ENCODE measurements around the gene TRAF2.
A peak's percentile ranks its signal among the peaks of the same experiment; 100 is the strongest.

TRAF2 gene

GRCh38 chr9:136847826-136848392 is 38.4 kb upstream of the TRAF2 start:
- peak; percentile 18 to 33 for ATAC-seq

GRCh38 chr9:136848393-136849037 is 37.8 kb upstream of the TRAF2 start:
- ATAC-seq: peak; percentile 0 to 1

- ATAC-seq: peak; percentile 92 to 94
Measured at GRCh38 chr9:136849038-136849959, 37.0 kb upstream of the TRAF2 start, which contains the start of gene PHPT1. PHPT1 (plus strand) TSS chr9:136849409; CDS start chr9:136849431, 22 bp downstream.

- no peak for ATAC-seq
Measured at GRCh38 chr9:136849960-136850865, 36.1 kb upstream of the TRAF2 start.

- ATAC-seq: no peak
Measured at GRCh38 chr9:136850866-136851775, 35.2 kb upstream of the TRAF2 start.

- no peak for ATAC-seq
Measured at GRCh38 chr9:136851941-136852663, 34.2 kb upstream of the TRAF2 start, which contains the start of gene MAMDC4. MAMDC4 (plus strand) TSS chr9:136852346; CDS start chr9:136852417, 71 bp downstream.

- ATAC-seq: no peak
Measured at GRCh38 chr9:136852664-136853595, 33.4 kb upstream of the TRAF2 start.

GRCh38 chr9:136853596-136854112 is 32.7 kb upstream of the TRAF2 start:
- no peak for ATAC-seq

GRCh38 chr9:136854113-136854841 is 32.0 kb upstream of the TRAF2 start:
- no peak for ATAC-seq

- no peak for ATAC-seq
Measured at GRCh38 chr9:136854842-136855460, 31.4 kb upstream of the TRAF2 start.

- ATAC-seq: no peak
Measured at GRCh38 chr9:136855461-136856078, 30.7 kb upstream of the TRAF2 start.

GRCh38 chr9:136856079-136856476 is 30.2 kb upstream of the TRAF2 start:
- ATAC-seq: no peak

- ATAC-seq: peak in 1 of 2 donors; percentile 13
Measured at GRCh38 chr9:136856541-136857141, 29.7 kb upstream of the TRAF2 start.

GRCh38 chr9:136857166-136857565 is 29.1 kb upstream of the TRAF2 start:
- ATAC-seq: no peak

GRCh38 chr9:136857581-136858412 is 28.5 kb upstream of the TRAF2 start:
- no peak for ATAC-seq

- ATAC-seq: no peak
Measured at GRCh38 chr9:136858452-136858843, 27.9 kb upstream of the TRAF2 start.
